GM19025 (cell line): ENCODE results near the gene CDK12.

ENCODE experiments used
- ATAC-seq: cut with Tn5 transposase; IDR thresholded peaks from one replicate; pipeline ENCODE4 v1.9.1; 2021; ENCODE audit warnings: mild to moderate bottlenecking, low read depth, moderate library complexity; ENCODE audit not compliant: unreplicated experiment

CDK12 gene

GRCh38 chr17:39547713-39548478, 86.6 kb downstream of the CDK12 start:
- no peak for ATAC-seq

GRCh38 chr17:39548494-39549225, 87.4 kb downstream of the CDK12 start:
- no peak for ATAC-seq

GRCh38 chr17:39549747-39550573, 88.7 kb downstream of the CDK12 start:
- ATAC-seq, result no peak

DNA sequence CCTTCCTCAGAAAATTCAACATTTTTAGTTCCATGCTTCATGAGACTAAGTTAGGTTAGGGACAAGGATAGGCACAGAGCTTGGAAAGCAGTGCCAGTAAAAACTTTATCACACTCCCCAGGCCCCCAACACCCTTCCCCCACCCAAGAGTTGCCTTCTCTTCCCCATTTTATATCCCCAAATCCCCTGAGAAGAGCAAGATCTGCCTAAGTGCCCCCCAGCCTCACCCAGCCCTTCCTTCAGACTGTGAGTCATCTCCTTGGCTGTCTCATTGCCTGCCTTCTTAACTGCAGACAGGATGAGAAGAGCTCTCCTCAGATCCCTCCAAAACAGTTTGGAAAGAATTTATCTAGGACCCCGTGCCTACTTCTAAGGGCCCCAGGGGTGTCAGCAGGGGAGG, 90.6 kb downstream of the CDK12 start:
- no peak for ATAC-seq

DNA sequence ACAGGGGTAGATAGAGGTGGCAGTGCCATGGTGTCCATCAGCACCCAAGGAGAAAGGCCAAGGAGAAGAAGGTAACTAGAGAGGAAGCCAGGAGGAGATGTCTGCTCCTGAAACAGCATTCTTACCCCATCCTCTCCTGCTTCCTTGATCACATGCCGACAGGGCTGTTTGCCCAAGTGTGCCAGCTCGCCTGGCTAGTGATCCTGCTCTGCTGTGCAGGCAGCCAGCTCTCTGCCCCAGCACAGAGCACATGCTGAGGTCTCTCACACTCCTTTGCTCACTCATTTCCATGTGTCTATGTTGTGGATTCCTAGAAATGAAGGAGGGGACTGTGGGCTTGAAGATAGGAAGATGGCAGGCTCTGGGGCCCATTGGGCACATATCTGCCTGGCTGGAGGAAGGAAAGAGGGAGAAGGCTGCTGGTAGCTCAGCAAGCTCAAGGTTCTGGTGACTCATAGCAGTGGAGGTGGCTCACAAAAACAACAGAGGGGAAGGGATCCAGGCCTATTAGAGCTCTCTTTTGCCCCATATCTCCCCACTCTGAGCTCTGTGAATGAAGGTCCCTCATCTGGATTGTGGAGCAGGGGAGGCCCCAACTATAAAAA, 92.2 kb downstream of the CDK12 start:
- no peak for ATAC-seq

- no peak for ATAC-seq
Observed at GRCh38 chr17:39555368-39555767, 94.1 kb downstream of the CDK12 start.

- ATAC-seq, result no peak
Observed at GRCh38 chr17:39556423-39556822, 95.1 kb downstream of the CDK12 start.

DNA sequence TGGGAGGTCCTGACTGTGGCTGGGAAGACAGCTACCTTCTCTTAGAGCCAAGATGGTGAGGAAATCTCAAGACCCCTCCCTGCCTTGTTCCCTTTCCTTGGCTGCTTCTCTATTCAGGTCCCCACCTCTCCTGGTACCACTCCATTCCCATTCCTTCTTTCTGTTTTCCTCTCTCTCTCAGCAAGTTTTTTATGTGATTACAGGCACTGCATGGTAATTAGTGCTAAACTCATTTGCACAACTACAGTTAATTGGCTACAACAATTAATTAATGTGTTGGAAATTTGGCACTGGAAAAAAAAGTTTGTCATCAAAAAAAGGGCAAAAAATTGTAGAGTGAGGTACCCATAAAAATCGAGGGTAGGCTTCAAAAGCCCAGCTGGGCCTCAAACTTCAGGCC, 101.1 kb downstream of the CDK12 start:
- no peak for ATAC-seq

DNA sequence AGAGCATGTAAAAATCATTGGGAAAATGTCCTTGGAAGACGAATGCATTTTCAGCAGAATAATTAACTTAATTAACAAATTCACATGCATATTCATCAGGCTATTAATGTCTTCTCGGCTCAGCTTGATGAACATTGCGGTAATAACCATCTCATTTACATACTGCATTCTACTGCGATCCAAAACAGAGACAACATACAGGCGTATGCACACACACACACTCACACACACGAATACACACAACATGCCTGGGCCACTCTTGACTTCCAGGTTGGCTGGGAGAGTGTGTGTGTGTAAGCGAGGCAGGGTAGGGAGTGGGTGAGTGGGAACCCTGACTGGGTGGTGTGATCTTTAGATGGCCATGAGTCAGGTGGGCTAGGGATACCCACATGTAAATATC, 101.7 kb downstream of the CDK12 start:
- ATAC-seq, result no peak

DNA sequence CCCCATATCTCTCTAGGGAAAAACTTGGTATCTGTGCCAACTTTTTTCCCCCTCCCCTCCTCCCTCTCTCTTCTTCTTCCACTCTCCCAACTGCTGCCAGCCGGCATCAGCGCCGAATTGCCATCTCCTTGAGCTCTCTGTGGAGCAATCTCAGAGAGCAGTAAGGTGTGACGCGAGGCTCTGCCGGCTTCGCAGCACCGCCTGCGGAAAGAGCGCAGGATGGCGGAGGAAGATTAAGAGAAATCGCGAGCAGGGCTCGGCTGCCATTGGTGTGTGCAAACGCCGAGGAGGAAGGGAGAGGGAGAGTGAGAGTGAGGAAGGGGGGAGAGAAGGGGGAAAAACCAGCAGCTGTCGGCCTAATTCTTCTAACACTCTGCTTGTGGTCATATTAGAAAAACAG, 102.2 kb downstream of the CDK12 start:
- no peak for ATAC-seq

- no peak for ATAC-seq
Observed at GRCh38 chr17:39564211-39564848, 103.0 kb downstream of the CDK12 start.

GRCh38 chr17:39566094-39566850, 105.0 kb downstream of the CDK12 start:
- ATAC-seq, result no peak

DNA sequence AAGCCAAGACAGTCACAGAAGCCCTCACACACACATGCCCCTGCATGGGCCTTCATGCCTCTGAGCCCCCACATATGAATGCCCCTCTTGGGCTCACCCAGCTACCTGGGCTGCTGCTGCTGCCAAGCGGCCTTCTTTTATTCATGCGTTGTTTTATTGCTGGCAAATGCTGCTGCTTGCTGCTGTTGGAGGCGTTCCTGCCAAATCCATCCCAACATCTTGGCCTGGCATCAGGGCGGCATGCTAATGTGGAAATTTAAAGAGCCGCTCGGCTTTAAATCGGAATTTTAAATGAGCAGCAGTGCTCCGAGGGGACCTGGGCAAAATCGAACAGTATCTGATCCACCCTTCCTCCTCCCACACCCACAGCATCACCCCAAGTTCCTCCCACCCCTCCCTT, 107.4 kb downstream of the CDK12 start:
- ATAC-seq, result no peak

GRCh38 chr17:39569126-39569525, 107.8 kb downstream of the CDK12 start:
- no peak for ATAC-seq

DNA sequence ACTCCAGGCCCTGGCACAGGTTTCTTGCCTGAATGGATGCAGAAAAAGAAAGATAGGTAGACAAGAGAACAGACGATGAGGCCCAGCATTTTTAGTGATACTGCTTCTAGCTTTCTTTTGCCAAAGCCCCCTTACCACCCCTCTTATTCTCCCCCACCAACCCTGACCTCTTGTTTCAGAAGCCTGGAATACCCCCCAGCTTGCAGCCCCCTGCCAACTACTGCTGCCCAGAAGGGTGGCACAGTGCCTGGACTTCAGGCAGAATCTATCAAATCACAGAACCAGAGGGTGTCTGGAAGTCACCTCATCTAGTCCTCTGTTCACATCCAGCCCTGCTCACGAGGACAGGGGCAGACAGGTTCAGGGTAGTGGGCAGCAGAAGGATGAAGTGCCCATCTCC, 110.8 kb downstream of the CDK12 start:
- ATAC-seq, result no peak

DNA sequence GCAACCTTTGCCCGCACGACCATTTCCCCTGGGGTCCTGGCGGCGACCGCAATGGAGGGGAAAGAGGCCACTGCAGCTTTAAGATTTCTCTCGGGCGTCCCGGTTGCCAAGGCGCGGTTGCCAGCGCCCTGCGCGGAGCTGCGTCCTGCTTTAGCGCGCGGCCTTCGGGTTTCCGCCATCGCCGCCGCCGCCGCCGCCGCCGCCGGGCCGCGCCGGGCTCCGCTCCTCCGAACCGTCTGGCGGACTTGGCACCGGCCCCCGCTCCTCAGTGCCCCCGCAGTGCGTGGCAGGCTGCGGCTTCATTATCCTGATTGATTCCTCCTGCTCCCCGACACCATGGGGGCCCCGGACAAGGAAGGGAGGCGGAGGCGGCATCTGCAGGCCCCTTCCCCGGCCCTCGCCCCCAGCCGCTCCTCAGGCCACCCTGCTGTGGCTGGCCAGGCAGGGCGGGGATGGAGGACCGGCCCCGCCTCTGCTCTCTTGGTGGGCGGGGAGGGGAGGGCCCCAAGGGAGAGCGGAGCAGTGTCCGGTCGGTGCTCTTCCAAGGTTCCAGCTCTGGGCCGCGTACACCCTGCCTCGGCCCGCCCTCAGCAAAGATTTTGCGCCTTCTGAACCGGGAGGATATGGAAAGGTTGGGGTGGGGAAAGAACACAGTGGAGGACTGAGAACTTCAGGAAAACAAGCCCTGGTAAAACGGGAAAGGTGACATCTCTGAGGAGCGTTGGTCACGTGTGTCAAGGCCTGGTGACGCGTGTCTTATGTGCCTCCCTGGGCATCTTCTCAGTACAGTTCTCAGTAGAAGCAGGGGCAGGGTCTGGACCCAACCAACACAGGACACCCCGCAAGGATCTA, 112.4 kb downstream of the CDK12 start:
- ATAC-seq, result no peak

GRCh38 chr17:39576187-39576586, 114.9 kb downstream of the CDK12 start:
- ATAC-seq, result no peak

DNA sequence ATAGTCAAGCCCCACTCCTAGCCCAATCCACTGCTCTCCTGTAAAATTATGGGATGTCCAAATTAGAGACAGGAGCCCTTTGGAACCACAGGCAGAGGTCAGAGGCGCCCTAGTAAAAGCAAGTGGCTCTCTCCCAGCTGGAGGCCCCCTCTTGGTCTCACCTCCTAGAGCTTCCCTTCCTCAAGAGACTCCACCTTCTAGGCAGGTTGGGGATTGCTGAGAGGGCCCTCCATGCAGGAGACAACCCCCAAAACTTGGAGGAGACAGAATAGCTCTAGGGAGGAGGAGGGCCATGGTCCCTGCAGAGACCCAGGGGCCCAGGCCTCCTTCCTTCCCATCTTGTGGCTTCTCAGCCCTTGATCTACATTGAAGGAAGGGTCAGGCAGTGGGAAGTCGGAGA, 117.0 kb downstream of the CDK12 start:
- ATAC-seq, result no peak
